MM.1S (cell line): ENCODE results near the gene ANO2.

Source experiments
- DNase-seq: peaks from one replicate; pipeline ENCODE4 v3.0.0-alpha.2; 2015
- H2AFZ ChIP-seq: fragments of 300-600 bp; sonication (generic); 2 replicates; pipeline ENCODE4 v1.6.0; 2016; ENCODE audit warnings: antibody characterized with exemption, low read length
- H3F3A ChIP-seq: fragments of 300-600 bp; sonication (generic); 2 replicates; pipeline ENCODE4 v1.6.1; 2016; ENCODE audit warnings: mild to moderate bottlenecking, antibody characterized with exemption, low read length, moderate library complexity, mixed read lengths; ENCODE audit not compliant: insufficient read depth
- H3K27ac ChIP-seq: fragments of 300-600 bp; sonication (generic); 2 replicates; pipeline ENCODE4 v1.5.1; 2016; ENCODE audit warnings: mild to moderate bottlenecking, low read length
- H3K27me3 ChIP-seq: fragments of 300-600 bp; sonication (generic); replicated peaks from 2 replicates; pipeline ENCODE4 v1.6.0; 2016; ENCODE audit warnings: low read length; ENCODE audit not compliant: insufficient read depth
- H3K36me3 ChIP-seq: fragments of 300-600 bp; sonication (generic); replicated peaks from 2 replicates; pipeline ENCODE4 v1.6.1; 2016; ENCODE audit warnings: mild to moderate bottlenecking, low read length, mixed read lengths; ENCODE audit not compliant: insufficient read depth
- H3K4me1 ChIP-seq: fragments of 300-600 bp; sonication (generic); 2 replicates; pipeline ENCODE4 v1.6.1; 2016; ENCODE audit warnings: low read length, mixed read lengths
- H3K4me2 ChIP-seq: fragments of 300-600 bp; sonication (generic); 2 replicates; pipeline ENCODE4 v1.6.0; 2016; ENCODE audit warnings: low read depth, low read length
- H3K4me3 ChIP-seq: fragments of 300-600 bp; sonication (generic); 2 replicates; pipeline ENCODE4 v1.5.1; 2016; ENCODE audit warnings: low read length, mixed read lengths
- H3K79me2 ChIP-seq: fragments of 300-600 bp; sonication (generic); 2 replicates; pipeline ENCODE4 v1.6.1; 2016; ENCODE audit warnings: mixed run types, low read length, mixed read lengths
- H3K9ac ChIP-seq: fragments of 300-600 bp; sonication (generic); 2 replicates; pipeline ENCODE4 v1.6.1; 2016; ENCODE audit warnings: low read length, mixed read lengths
- H3K9me2 ChIP-seq: fragments of 300-600 bp; sonication (generic); replicated peaks from 2 replicates; pipeline ENCODE4 v1.6.1; 2016; ENCODE audit warnings: mild to moderate bottlenecking, low read length, mixed read lengths; ENCODE audit not compliant: insufficient read depth
- H3K9me3 ChIP-seq: fragments of 300-600 bp; sonication (generic); replicated peaks from 2 replicates; pipeline ENCODE4 v1.6.1; 2016; ENCODE audit warnings: mild to moderate bottlenecking, low read length, mixed read lengths; ENCODE audit not compliant: insufficient read depth
- H4K20me1 ChIP-seq: fragments of 300-600 bp; sonication (generic); 2 replicates; pipeline ENCODE4 v1.6.1; 2016; ENCODE audit warnings: mild to moderate bottlenecking, low read length, moderate library complexity, mixed read lengths; ENCODE audit not compliant: insufficient read depth
- EZH2 ChIP-seq: fragments of 300-600 bp; sonication (generic); optimal IDR thresholded peaks from 2 replicates; pipeline ENCODE3; 2017; ENCODE audit warnings: low read depth, mild to moderate bottlenecking, antibody characterized with exemption, low read length, mixed read lengths
- EZH2phosphoT487 ChIP-seq: fragments of 300-600 bp; sonication (generic); IDR thresholded peaks from 2 replicates; pipeline ENCODE4 v1.6.1; 2018; ENCODE audit warnings: antibody characterized with exemption, low read length
- TF ChIP-seq, protein P1 (sequence below): fragments of 300-600 bp; sonication (generic); IDR thresholded peaks from 2 replicates; pipeline ENCODE4 v1.5.1; 2016; ENCODE audit warnings: antibody characterized with exemption, low read length, mixed read lengths

The ANO2 gene

GRCh38 chr12:5916785-5917290 is 28.2 kb downstream of the ANO2 start:
- H3F3A ChIP-seq: no peaks in the 10 kb centered on the region
- TF ChIP-seq, protein P1, sequence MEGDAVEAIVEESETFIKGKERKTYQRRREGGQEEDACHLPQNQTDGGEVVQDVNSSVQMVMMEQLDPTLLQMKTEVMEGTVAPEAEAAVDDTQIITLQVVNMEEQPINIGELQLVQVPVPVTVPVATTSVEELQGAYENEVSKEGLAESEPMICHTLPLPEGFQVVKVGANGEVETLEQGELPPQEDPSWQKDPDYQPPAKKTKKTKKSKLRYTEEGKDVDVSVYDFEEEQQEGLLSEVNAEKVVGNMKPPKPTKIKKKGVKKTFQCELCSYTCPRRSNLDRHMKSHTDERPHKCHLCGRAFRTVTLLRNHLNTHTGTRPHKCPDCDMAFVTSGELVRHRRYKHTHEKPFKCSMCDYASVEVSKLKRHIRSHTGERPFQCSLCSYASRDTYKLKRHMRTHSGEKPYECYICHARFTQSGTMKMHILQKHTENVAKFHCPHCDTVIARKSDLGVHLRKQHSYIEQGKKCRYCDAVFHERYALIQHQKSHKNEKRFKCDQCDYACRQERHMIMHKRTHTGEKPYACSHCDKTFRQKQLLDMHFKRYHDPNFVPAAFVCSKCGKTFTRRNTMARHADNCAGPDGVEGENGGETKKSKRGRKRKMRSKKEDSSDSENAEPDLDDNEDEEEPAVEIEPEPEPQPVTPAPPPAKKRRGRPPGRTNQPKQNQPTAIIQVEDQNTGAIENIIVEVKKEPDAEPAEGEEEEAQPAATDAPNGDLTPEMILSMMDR: no peak
- H3K4me2 ChIP-seq: no peak overlapping the region
- H3K27ac ChIP-seq: no peak overlapping the region
- peaks cover 15% of the 10 kb centered on the region; the same call in 1 of the 2 replicates for H3K27me3 ChIP-seq
- no peak overlapping the region for H3K4me3 ChIP-seq
- H3K9me2 ChIP-seq: no peaks in the 10 kb centered on the region
- no peaks in the 10 kb centered on the region for H3K9me3 ChIP-seq
- no peak overlapping the region for H2AFZ ChIP-seq
- H3K4me1 ChIP-seq: no peaks in the 10 kb centered on the region
- no peak overlapping the region for H3K9ac ChIP-seq
- no peaks in the 10 kb centered on the region for H4K20me1 ChIP-seq
- H3K79me2 ChIP-seq: no peaks in the 10 kb centered on the region
- no peaks in the 10 kb centered on the region for H3K36me3 ChIP-seq
- DNase-seq: no peak

GRCh38 chr12:5915511-5915910 is 29.5 kb downstream of the ANO2 start:
- Histone ChIP-seq H3K79me2 (no peaks in the 10 kb centered on the region), H3K4me3 (no peak overlapping the region), H3K4me1 (no peaks in the 10 kb centered on the region), H3K36me3 (no peaks in the 10 kb centered on the region), H3K9me3 (no peaks in the 10 kb centered on the region), H3K27me3 (peaks cover 5% of the 10 kb centered on the region; the same call in 1 of the 2 replicates), H3K9me2 (no peaks in the 10 kb centered on the region), H4K20me1 (no peaks in the 10 kb centered on the region), H3K9ac (no peak overlapping the region), H3F3A (no peaks in the 10 kb centered on the region), H3K4me2 (no peak overlapping the region), H3K27ac (no peak overlapping the region), H2AFZ (no peak overlapping the region)
- DNase-seq: no peak
- TF ChIP-seq, protein P1: no peak
- TF ChIP-seq EZH2phosphoT487: no peak
- TF ChIP-seq EZH2: no peak

GRCh38 chr12:5914387-5915149 is 30.5 kb downstream of the ANO2 start:
- no peaks in the 10 kb centered on the region for H3K79me2 ChIP-seq
- no peaks in the 10 kb centered on the region for H3K4me1 ChIP-seq
- no peaks in the 10 kb centered on the region for H3F3A ChIP-seq
- H2AFZ ChIP-seq: no peak overlapping the region
- no peak for DNase-seq
- TF ChIP-seq EZH2phosphoT487: no peak
- H4K20me1 ChIP-seq: no peaks in the 10 kb centered on the region
- no peaks in the 10 kb centered on the region for H3K36me3 ChIP-seq
- H3K4me2 ChIP-seq: peak overlapping the region; percentile 83; the same call in 1 of the 2 replicates
- no peak overlapping the region for H3K9ac ChIP-seq
- no peak overlapping the region for H3K4me3 ChIP-seq
- H3K27me3 ChIP-seq: no peaks in the 10 kb centered on the region
- H3K9me3 ChIP-seq: no peaks in the 10 kb centered on the region
- H3K9me2 ChIP-seq: no peaks in the 10 kb centered on the region
- no peak overlapping the region for H3K27ac ChIP-seq

DNA sequence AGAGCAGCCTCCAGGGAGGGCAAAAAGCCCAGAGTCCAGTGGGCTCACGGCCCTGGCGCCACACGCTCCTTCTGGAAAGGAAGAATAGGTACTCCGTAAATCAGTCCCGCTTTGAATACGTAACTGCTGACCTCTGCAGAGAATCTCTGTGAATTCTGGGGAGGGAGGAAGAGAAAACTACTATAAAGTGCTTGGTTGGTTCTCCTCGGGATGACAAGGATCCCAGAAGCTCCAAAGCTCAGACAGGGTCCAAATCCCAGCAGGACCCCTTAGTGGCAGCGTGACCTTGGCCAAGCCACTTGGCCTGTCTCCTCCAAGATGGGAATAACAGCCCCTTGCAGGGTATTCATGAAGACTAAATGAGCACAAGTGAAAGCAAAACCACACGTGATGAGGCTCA is 31.7 kb downstream of the ANO2 start:
- TF ChIP-seq, protein P1: no peak
- TF ChIP-seq EZH2 (no peak), EZH2phosphoT487 (no peak)
- H3K9ac ChIP-seq: peak overlapping the region; percentile 27; the same call in 1 of the 2 replicates
- peak overlapping the region; percentile 83 for H3K4me2 ChIP-seq
- no peaks in the 10 kb centered on the region for H4K20me1 ChIP-seq
- peak overlapping the region; percentile 89 for H2AFZ ChIP-seq
- H3K4me3 ChIP-seq: peak overlapping the region; percentile 67
- H3K27ac ChIP-seq: no peak overlapping the region
- no peaks in the 10 kb centered on the region for H3K4me1 ChIP-seq
- no peaks in the 10 kb centered on the region for H3K27me3 ChIP-seq
- H3K9me2 ChIP-seq: no peaks in the 10 kb centered on the region
- no peaks in the 10 kb centered on the region for H3K36me3 ChIP-seq
- peak; percentile 34 for DNase-seq
- no peaks in the 10 kb centered on the region for H3K9me3 ChIP-seq
- H3F3A ChIP-seq: no peaks in the 10 kb centered on the region
- no peaks in the 10 kb centered on the region for H3K79me2 ChIP-seq
